CD4-positive, alpha-beta T cell treated with Interleukin-17A for 1 hour (primary cell): ENCODE data around the gene SLC15A5.

ENCODE experiments used
- DNase-seq: peaks from one replicate; pipeline ENCODE4 v3.0.0-alpha.2; 2020

The SLC15A5 gene

DNA sequence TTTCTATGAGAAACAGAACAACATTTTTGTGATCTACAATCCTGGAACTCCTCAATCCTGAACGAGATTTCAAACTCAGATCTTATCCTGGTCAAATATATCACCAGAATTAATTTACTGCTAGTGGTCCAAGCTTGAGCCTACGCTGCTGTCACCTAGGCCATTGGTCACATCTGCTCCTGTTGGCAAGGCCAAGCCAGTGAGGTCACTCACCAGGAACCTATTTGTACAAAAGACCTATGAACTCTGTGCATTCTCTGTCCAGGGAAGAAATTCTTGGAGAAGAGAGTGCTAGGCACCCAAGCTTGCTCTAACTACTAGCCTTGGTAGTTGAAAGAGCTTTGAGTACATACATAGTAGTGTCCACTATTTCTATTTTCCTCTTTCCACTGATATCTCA lies 106.1 kb downstream of the SLC15A5 start:
- DNase-seq = no peak

GRCh38 chr12:16168078-16168477 lies 109.4 kb downstream of the SLC15A5 start:
- DNase-seq = no peak

DNA sequence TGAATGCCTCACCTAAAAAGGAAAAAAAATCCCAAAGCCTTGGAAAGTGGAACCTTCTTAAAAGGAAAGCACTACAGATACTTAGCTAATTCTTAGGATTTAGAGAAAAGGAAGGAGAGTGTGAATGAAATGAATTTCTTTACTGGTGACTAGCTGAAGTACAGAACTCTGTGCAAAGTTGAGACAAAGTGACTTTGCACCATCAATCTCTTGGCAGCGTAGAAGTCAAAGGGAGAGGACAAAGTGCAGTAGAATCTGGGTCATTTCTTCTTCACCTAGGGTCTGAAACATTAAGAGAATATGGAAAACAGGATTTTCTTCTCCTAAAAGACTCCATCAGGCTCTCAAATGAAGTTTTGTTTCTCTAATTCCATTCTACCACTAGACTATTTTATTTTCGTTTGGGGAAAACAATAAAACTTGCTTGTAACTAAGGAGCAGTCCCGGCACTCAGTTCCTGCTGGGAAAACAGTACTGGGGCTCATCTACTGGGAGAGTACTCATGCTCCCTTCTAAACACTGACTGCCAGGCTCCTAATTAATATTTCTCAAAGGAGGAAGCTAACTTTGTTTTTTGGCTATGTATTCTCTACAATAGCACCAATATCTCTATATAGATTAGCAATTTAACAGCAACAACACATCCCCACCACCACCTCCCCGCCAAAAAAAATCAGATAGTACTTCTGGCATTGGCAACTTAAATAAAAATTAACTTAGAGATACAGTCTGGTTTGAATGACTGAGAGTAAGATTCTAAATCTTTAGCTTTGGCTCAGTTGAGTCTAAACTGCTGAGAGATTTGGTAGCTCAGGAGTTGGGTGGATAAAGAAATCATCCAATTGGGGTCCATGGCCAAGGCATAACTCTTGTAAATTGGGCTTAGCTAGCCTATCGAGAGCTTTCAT lies 110.7 kb downstream of the SLC15A5 start:
- no peak for DNase-seq

GRCh38 chr12:16165506-16165905 lies 112.0 kb downstream of the SLC15A5 start:
- DNase-seq = no peak

GRCh38 chr12:16163901-16164300 lies 113.6 kb downstream of the SLC15A5 start:
- no peak for DNase-seq

GRCh38 chr12:16163146-16163545 lies 114.3 kb downstream of the SLC15A5 start:
- DNase-seq = no peak

- no peak for DNase-seq
These were observed 117.9 kb downstream of the SLC15A5 start for GRCh38 chr12:16159571-16159970.

DNA sequence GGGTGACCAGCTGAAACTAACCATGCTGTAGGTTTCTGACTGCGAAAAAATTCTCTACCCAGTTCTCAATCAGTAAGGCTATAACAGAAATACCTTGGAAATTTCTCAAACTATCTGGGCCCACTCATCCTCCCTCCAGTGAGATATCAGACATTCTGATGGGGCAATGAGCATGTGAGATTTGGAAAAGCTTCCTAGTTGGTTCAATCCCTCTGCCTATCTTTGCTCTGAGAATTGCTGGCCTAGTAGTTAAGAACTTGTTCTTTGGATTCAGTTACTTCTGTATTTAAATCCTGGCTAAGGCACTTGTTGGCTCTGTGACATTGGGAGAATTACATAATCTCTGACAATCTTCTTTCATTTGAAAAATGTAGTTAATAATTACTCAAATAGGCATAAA lies 119.4 kb downstream of the SLC15A5 start:
- DNase-seq = no peak

DNA sequence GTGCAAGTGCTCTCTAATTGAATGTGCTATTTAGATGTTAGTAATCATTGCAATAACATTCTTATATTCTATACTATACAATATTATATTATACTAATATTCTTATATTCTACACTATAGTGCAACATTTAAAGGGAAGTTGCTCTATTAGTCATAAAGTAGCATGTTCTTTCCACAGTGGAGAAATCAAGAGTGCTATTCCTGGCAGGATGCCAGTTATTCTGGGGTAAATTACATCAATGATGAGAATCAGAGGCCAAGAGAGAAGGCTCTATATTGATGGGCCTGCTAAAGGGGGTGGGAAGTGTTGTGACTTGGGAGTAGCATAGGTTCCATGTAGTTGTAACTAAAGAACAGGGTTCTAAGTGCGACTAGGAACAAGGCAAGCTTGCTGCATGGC lies 121.5 kb downstream of the SLC15A5 start:
- DNase-seq = no peak

- no peak for DNase-seq
These were observed 122.5 kb downstream of the SLC15A5 start for GRCh38 chr12:16154990-16155389.

GRCh38 chr12:16152885-16153673 lies 124.4 kb downstream of the SLC15A5 start:
- no peak for DNase-seq

GRCh38 chr12:16150276-16150675 lies 127.2 kb downstream of the SLC15A5 start:
- DNase-seq = no peak

GRCh38 chr12:16148938-16149337 lies 128.5 kb downstream of the SLC15A5 start:
- DNase-seq = no peak
